ENCODE results near the gene CEP128. TPM values are rescaled to one million over a fixed set of nuclear protein-coding genes. Genes with fewer than 3 reads are reported as not detected.

The CEP128 gene
- total and polyA plus RNA-seq, 2 experiments from 2014 or later: 7.6 to 17.6 TPM

DNA sequence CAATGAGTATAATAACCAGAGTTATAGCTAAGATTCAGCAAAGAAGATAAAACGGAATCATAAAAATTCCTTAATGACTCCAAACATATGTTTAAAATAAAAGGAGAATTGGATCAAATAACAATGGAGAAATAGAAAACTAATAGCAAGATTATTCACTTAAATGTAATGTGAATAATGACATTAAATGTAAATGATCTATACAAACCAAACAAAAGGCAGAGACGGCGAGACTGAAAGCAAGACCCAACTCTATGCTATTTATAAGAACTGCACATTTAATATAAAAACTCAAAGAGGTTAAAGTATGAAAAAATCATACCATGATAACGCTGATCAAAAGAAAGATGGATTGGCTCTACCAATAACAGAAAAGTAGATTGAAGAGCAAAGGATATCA lies 10.0 kb upstream of the CEP128 start (continued):
- TF ChIP-seq, protein P1, sequence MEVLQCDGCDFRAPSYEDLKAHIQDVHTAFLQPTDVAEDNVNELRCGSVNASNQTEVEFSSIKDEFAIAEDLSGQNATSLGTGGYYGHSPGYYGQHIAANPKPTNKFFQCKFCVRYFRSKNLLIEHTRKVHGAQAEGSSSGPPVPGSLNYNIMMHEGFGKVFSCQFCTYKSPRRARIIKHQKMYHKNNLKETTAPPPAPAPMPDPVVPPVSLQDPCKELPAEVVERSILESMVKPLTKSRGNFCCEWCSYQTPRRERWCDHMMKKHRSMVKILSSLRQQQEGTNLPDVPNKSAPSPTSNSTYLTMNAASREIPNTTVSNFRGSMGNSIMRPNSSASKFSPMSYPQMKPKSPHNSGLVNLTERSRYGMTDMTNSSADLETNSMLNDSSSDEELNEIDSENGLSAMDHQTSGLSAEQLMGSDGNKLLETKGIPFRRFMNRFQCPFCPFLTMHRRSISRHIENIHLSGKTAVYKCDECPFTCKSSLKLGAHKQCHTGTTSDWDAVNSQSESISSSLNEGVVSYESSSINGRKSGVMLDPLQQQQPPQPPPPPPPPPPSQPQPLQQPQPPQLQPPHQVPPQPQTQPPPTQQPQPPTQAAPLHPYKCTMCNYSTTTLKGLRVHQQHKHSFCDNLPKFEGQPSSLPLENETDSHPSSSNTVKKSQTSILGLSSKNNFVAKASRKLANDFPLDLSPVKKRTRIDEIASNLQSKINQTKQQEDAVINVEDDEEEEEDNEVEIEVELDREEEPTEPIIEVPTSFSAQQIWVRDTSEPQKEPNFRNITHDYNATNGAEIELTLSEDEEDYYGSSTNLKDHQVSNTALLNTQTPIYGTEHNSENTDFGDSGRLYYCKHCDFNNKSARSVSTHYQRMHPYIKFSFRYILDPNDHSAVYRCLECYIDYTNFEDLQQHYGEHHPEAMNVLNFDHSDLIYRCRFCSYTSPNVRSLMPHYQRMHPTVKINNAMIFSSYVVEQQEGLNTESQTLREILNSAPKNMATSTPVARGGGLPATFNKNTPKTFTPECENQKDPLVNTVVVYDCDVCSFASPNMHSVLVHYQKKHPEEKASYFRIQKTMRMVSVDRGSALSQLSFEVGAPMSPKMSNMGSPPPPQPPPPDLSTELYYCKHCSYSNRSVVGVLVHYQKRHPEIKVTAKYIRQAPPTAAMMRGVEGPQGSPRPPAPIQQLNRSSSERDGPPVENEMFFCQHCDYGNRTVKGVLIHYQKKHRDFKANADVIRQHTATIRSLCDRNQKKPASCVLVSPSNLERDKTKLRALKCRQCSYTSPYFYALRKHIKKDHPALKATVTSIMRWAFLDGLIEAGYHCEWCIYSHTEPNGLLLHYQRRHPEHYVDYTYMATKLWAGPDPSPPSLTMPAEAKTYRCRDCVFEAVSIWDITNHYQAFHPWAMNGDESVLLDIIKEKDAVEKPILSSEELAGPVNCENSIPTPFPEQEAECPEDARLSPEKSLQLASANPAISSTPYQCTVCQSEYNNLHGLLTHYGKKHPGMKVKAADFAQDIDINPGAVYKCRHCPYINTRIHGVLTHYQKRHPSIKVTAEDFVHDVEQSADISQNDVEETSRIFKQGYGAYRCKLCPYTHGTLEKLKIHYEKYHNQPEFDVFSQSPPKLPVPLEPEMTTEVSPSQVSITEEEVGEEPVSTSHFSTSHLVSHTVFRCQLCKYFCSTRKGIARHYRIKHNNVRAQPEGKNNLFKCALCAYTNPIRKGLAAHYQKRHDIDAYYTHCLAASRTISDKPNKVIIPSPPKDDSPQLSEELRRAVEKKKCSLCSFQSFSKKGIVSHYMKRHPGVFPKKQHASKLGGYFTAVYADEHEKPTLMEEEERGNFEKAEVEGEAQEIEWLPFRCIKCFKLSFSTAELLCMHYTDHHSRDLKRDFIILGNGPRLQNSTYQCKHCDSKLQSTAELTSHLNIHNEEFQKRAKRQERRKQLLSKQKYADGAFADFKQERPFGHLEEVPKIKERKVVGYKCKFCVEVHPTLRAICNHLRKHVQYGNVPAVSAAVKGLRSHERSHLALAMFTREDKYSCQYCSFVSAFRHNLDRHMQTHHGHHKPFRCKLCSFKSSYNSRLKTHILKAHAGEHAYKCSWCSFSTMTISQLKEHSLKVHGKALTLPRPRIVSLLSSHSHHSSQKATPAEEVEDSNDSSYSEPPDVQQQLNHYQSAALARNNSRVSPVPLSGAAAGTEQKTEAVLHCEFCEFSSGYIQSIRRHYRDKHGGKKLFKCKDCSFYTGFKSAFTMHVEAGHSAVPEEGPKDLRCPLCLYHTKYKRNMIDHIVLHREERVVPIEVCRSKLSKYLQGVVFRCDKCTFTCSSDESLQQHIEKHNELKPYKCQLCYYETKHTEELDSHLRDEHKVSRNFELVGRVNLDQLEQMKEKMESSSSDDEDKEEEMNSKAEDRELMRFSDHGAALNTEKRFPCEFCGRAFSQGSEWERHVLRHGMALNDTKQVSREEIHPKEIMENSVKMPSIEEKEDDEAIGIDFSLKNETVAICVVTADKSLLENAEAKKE (CRISPR knock-in tag; IDR thresholded peaks at IDR 0.05): no peak
- TF ChIP-seq ZNF114 (CRISPR knock-in tag; IDR thresholded peaks at IDR 0.05) (no peak), ZNF331 (CRISPR knock-in tag; IDR thresholded peaks at IDR 0.05; ENCODE audit: low read depth) (no peak)

DNA sequence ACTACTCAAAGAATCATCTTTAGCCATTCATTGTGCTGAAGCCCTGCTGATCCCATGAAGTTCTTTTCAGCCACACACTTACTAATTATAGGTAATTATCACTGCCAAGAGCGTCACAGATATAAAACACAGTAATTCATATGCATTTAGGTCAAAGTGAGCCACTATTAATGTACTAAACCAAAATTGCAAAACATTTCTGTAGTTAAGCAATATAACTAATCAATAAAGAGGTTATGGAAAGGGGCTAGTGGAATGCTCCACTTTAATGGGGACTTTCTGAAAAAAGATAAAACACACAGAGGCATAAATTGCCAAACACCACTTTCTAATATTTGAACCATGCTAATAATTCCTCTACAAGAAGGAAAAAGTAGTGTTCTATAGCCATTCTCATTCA lies 6.8 kb upstream of the CEP128 start:
- Histone ChIP-seq H3F3A (replicated peaks; ENCODE audit: low read depth) (no peaks in the 10 kb centered on the region), H4K20me1 (replicated peaks; ENCODE audit: insufficient read depth) (no peaks in the 10 kb centered on the region), H3K4me1 (ENCODE audit: insufficient read depth) (no peaks in the 10 kb centered on the region), H3K4me3 (no peak overlapping the region), H2AFZ (no peak overlapping the region), H3K4me2 (no peak overlapping the region), H3K27me3 (ENCODE audit: insufficient read depth) (no peaks in the 10 kb centered on the region), H3K79me2 (replicated peaks; ENCODE audit: insufficient read depth) (no peaks in the 10 kb centered on the region), H3K9me2 (ENCODE audit: insufficient read depth) (no peaks in the 10 kb centered on the region), H3K27ac (ENCODE audit: low read depth) (no peak overlapping the region), H3K36me3 (ENCODE audit: insufficient read depth) (no peaks in the 10 kb centered on the region)
- ATAC-seq (no peak), DNase-seq (ENCODE audit: low spot score) (no peak)
- Mint-ChIP-seq H3K36me3 (ENCODE audit: low read depth) (no peaks in the 10 kb centered on the region), H3K4me1 (no peaks in the 10 kb centered on the region), H3K27me3 (ENCODE audit: insufficient read depth, low read depth, poor library complexity) (no peaks in the 10 kb centered on the region), H3K27ac (no peak overlapping the region), H3K4me3 (no peak overlapping the region), H3K9me3 (no peaks in the 10 kb centered on the region)
- TF ChIP-seq, protein P2, sequence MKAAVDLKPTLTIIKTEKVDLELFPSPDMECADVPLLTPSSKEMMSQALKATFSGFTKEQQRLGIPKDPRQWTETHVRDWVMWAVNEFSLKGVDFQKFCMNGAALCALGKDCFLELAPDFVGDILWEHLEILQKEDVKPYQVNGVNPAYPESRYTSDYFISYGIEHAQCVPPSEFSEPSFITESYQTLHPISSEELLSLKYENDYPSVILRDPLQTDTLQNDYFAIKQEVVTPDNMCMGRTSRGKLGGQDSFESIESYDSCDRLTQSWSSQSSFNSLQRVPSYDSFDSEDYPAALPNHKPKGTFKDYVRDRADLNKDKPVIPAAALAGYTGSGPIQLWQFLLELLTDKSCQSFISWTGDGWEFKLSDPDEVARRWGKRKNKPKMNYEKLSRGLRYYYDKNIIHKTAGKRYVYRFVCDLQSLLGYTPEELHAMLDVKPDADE (IDR thresholded peaks at IDR 0.05): no peak
- TF ChIP-seq STAT1 (IDR thresholded peaks at IDR 0.05; ENCODE audit: unreplicated experiment) (no peak), JUNB (IDR thresholded peaks at IDR 0.05; ENCODE audit: unreplicated experiment) (no peak), ZNF331 (CRISPR knock-in tag; IDR thresholded peaks at IDR 0.05; ENCODE audit: low read depth) (no peak)
- TF ChIP-seq, protein P1 (CRISPR knock-in tag; IDR thresholded peaks at IDR 0.05): no peak
- TF ChIP-seq, protein P3, sequence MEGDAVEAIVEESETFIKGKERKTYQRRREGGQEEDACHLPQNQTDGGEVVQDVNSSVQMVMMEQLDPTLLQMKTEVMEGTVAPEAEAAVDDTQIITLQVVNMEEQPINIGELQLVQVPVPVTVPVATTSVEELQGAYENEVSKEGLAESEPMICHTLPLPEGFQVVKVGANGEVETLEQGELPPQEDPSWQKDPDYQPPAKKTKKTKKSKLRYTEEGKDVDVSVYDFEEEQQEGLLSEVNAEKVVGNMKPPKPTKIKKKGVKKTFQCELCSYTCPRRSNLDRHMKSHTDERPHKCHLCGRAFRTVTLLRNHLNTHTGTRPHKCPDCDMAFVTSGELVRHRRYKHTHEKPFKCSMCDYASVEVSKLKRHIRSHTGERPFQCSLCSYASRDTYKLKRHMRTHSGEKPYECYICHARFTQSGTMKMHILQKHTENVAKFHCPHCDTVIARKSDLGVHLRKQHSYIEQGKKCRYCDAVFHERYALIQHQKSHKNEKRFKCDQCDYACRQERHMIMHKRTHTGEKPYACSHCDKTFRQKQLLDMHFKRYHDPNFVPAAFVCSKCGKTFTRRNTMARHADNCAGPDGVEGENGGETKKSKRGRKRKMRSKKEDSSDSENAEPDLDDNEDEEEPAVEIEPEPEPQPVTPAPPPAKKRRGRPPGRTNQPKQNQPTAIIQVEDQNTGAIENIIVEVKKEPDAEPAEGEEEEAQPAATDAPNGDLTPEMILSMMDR (conservative IDR thresholded peaks at IDR 0.05; ENCODE audit: low read depth in 2 of 2): no peak
